Islet of Langerhans (tissue), 1 donor: Measurements from ENCODE around the gene MAST2.
"Not testable (repeated sequence)": the region's sequence is repeated elsewhere in the genome, so short reads cannot be mapped to it uniquely, and the experiment has no call there.

ENCODE experiments used
- FAIRE-seq: peaks from one replicate; lab custom pipeline; 2011; peaks lifted over from hg19 to GRCh38; lab: Jason Lieb, UNC

Gene MAST2

GRCh38 chr1:45857755-45858492 is 54.5 kb downstream of the MAST2 start:
- not testable (repeated sequence) for FAIRE-seq

DNA sequence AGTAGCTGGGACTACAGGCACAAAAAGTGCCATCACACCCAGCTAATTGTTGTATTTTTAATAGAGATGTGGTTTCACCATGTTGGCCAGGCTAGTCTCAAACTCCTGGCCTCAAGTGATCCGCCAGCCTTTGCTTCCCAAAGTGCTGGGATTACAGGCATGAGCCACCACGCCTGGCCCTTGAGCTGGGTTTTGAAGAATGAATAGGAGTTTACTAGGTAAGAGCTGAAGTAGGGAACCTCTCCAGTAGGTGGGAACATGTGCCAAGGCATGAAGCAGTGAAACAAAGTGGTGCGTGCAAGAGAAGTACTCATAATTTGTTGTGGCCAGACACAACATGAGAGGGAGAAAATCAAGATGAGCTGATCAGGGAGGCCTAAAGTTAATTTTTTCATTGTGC is 55.8 kb downstream of the MAST2 start:
- no peak for FAIRE-seq

DNA sequence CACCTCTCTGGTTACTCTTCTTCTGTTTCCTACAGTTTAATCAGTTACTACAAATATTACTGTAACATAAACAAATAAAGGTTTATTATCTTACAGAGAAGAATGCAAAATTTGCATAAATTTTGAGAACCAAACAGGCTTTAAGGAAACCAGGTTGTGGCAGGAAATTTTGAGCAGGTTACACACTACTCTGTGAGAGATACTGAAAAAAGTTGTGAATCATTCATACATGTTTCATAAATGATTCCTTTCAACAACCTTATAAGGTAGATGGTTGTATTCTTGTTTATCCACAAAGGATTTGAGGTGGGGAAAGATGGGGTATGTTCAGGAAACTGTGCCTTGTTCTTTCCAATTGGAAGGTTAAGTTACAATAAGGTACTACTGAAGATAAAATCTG is 58.6 kb downstream of the MAST2 start:
- FAIRE-seq = peak; percentile 17

DNA sequence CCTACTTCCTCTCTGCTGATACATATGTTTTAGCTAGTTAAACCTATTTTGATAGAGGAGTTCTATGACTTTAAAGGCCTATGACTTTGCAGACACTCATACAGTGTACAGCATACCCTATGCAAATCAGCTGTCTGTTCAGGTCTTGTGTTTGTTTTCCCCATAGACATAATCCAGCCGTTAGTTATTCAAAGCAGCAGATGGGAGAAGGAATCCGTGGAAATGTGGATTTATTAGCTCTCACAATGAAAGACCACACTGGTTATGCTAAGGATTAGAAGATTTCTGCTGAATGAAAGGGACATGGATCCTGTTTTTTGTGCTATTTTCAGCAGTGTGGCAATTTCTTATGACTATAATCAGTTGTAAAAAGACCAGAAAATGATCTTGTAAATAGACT is 59.8 kb downstream of the MAST2 start:
- FAIRE-seq = no peak

- no peak for FAIRE-seq
Observed at GRCh38 chr1:45864167-45865106, 61.0 kb downstream of the MAST2 start.

DNA sequence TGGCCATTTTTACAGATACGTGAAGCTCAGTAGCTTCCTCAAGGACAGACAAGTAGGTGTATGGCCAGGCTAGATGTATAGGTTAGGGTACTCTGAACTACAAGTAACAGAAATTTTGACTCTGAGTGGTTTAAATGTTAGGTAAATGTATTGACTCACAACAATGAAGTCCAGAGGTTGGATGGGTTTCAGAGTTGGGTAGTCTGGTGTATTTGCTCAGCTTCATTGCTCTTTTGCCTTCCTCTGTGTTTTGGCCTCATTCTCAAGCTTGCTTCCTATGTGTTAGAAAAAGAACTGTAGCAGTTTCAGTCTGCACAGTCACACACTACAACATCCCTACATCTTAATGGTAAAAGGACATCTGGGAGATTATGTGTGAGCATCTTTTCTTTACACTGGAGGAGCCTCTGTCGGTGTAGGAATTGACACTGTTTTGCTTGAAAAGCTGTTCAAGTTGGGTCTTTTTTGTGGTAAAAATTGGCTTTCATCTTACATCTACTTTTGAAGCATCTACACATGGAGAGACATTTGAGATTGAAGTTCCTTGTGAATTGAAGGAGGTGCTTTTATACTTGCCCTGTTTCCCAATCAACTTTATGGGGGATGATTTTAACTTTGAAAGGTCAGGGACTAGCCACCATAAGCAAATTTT is 64.4 kb downstream of the MAST2 start:
- no peak for FAIRE-seq

DNA sequence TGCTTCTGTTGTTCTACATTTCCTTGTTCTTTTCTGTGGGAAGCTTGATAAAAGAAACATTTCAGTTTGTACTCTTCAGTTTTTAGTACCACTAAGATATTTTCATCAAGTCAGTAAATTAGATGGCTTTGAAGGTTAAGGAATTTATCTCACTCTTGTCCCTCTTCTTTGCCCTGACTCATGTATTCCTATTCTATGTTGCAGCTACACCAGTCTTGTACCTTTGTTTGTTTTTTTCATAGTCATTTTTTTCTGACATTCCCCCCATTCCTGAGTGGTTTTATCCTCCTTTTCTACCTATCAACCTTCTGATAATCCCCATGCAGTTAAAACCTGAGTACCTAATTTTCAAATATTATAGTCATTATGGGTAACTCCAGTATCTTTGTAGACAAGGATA is 65.4 kb downstream of the MAST2 start:
- no peak for FAIRE-seq

GRCh38 chr1:45870500-45870899 is 67.1 kb downstream of the MAST2 start:
- no peak for FAIRE-seq

DNA sequence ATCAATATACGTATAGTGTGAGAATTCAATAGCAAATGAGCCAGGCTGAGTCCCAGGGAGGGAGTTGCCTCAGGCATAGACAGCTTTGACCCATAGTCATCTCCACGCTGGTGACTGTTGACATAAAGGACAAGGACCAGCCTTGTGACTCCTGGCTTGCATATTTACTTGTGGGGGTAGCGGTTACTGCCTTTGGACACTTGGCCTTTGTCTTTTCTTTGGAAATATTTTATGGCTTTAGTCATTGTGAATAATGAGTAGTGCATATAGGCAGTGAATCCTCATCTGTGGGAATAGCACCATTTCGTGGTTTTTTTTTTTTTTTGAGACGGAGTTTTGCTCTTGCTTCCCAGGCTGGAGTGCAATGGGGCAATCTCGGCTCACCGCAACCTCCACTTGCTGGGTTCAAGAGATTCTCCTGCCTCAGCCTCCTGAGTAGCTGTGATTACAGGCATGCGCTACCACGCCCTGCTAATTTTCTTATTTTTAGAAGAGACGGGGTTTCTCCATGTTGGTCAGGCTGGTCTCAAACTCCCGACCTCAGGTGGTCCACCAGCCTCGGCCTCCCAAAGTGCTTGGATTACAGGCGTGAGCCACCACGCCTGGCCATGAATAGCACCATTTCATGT is 68.9 kb downstream of the MAST2 start:
- FAIRE-seq = not testable (repeated sequence)

GRCh38 chr1:45876000-45876617 is 72.7 kb downstream of the MAST2 start:
- no peak for FAIRE-seq

DNA sequence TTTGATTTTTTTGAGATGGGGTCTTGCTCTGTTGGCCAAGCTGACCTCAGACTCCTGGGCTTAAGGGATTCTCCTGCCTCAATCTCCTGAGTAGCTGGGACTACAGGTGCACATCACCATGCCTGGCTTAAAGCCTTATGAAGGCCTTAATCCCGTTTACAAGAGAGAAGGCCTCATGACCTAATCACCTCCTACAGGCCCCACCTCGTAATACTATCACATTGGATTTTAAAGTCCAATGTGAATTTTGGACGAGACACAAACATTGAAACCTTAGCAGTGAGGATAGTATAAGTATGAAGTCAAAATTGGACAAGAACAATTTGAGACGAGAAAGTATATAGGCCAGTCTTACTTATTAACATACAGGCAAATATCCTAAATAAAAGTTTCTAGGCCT is 73.9 kb downstream of the MAST2 start:
- FAIRE-seq = no peak

DNA sequence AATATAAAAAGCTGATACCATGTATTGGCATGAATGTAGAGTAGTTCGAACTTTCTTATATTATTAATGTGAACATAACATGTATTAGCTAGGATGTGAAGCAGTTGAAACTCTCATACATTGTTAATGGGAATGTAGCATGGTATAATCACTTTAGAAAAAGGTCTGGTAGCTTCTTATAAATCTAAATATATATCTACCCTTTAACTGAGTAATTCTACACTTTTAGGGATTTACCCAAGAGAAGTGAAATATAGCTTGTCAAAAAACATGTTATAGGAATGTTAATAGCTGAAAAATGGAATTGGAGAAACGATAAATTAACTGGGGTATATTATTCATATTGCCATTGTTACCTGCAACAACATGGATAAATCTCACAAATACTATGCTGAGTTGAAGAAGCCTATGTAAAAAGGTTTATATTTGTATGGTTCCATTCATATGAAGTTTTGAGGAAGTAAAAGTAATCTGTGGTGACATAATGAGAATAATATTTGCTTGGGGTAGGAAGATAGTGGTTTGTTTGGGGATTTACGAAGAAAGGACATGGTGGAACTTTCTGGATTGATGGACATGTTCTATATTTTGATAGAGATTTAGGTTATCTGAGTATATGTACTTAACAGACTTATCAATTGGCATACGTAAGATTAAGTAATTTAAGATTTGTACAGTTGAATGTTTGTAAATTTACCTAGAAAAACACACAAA is 76.6 kb downstream of the MAST2 start:
- no peak for FAIRE-seq

DNA sequence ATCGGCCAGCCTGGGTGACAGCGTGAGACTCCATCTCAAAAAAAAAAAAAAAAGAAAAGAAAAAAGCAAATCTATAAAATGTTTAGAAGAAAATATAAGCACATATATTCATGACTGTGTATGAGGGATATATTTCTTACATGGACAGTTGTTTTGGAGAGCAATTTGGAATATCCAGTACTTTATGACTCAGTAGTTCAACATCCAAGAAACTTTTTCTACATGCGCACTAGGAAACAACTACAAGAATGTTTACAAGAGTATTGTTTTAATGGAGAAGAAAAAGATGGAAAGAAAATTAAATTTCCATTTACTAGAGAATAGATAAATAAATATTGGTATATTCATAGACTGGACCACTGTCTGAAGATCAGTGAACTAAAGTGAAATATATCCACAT is 77.5 kb downstream of the MAST2 start:
- no peak for FAIRE-seq

GRCh38 chr1:45883658-45884057 is 80.2 kb downstream of the MAST2 start:
- no peak for FAIRE-seq

DNA sequence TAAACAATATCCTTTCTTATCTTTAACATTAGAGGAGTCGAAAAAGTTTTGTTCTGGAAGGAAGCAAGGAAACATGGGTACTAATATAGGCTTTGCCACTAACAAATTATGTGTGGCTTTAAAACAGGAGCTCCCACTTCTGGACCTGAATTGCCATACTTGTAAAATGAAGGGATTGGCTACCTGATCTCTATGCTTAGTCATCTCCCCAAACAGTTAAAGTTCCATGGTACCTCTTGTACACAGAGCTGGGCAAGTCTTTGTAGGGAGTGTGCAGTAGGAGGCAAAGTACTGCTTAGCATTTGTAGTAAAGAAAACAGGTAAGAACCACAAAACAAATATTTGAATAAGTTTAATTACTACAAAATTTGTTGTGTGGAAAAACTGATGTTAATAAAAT is 81.3 kb downstream of the MAST2 start:
- no peak for FAIRE-seq

- no peak for FAIRE-seq
Observed at GRCh38 chr1:45886229-45886628, 82.8 kb downstream of the MAST2 start.

DNA sequence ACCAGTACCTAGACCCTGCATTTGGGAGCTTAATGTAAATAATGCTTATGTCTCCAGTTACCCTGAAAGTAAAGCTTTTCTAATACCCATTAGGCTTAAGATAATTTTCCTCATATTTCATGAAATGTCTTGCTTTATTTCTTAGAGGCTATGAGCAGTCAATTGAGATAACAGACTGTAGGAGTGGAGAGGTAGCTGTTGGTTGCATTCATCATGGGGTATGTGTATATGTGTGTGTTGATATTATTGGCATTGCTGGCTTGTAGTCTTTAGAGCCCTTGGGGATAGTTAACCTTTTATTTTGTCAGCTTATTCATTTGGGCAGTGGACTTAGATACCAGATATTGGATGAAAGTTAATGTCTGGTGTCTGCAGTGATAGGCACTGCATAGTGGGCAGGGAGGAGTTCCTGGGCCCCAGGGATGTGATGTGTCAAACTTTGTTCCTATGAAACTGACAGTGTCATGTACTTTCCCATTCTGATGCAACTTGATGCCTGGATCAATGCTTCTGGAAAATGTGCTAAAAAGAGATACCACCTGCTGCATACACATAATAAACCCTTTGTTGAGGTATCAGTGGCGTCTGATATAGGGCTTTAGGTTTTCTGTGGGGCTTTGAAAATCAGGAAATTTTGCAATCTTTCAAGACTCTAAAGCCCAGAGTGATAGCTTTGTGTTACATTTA is 83.9 kb downstream of the MAST2 start:
- no peak for FAIRE-seq

GRCh38 chr1:45890078-45890477 is 86.7 kb downstream of the MAST2 start:
- FAIRE-seq = no peak

GRCh38 chr1:45891087-45891486 is 87.7 kb downstream of the MAST2 start:
- no peak for FAIRE-seq

DNA sequence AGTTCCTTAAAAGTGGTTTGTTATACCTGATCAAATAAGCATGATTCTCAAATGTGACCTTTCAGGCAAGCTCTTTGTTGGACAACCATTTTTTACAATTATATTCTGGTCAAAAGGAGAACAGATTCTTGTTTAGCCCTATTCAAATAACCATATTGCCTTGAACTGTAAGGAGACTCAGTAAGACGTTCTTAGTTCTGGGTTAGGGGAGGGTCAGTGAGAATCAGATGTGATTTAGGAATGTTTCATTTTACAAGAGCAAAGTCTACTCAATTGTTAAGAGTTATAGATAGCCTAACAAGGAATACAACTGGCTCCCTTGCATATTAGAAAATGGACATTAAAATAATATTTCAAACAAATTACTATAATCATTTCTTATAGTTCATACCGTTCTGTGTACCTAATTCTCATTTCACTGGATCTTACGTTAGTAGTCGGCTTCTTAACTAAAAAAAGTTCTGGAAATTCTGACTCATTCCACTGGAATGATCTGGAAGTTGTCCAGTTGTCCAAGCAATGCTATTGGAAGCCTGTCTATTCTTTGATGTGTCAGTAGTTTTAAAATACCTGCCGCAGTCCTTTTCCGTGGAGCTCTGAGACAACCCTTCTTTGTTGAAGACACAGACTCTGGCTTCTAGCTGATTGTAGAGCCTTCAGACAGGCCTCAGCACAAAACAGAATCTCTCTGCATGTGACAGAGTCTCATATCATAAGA is 88.8 kb downstream of the MAST2 start:
- peak; percentile 65 for FAIRE-seq
